HCT116 (cell line): ENCODE results near the gene CIZ1. TPM values are rescaled to one million over a fixed set of nuclear protein-coding genes. Genes with fewer than 3 reads are reported as not detected.

Experiments
- ATAC-seq: fragments of 200-7000 bp; cut with Tn5 transposase; 2 replicates; pipeline ENCODE4 v1.9.1; 2020; ENCODE audit warnings: mild to moderate bottlenecking, moderate library complexity
- BruUV-seq: library from RNA; stranded (reverse); fragments of 400-500 nt; replicated peaks from 2 replicates; lab custom pipeline; 2021; lab: Mats Ljungman, UMichigan
- CTCF ChIA-PET: fragments of 300-600 bp; sonication (Branson Sonifier 250); formaldehyde crosslinking; loops from one replicate; lab custom pipeline; 2021; ENCODE audit warnings: antibody characterized with exemption; lab: Charles Lee
- POLR2A ChIA-PET: fragments of 300-600, 350-600 bp; sonication (Branson Sonifier 250); formaldehyde crosslinking; loops from one replicate; lab custom pipeline; 2021; ENCODE audit warnings: antibody characterized with exemption; lab: Charles Lee
- RAD21 ChIA-PET, 2 experiments: fragments of 300-600 bp; sonication (Branson Sonifier 250); formaldehyde crosslinking; loops; one replicate each; lab custom pipeline; 2023; ENCODE audit warnings: low total read pairs in 2 of 2; ENCODE audit not compliant: uncharacterized antibody in 2 of 2, unreplicated experiment in 2 of 2, low non-redundant PET in 1 of 2; lab: Charles Lee
- DNase-seq: peaks from one replicate; pipeline ENCODE4 v3.0.0-alpha.2; 2010; ENCODE audit warnings: low read depth, low spot score
- H2AFZ ChIP-seq: fragments of 200-600 bp; shearing (Covaris generic), sonication (generic); 2 replicates; pipeline ENCODE4 v1.6.1; 2017; ENCODE audit warnings: low read depth, mixed run types, mixed read lengths, antibody characterized with exemption, low read length; ENCODE audit not compliant: poor library complexity, severe bottlenecking
- H3K27ac ChIP-seq: 2 replicates; pipeline ENCODE4 v1.5.1; 2012; ENCODE audit warnings: low read depth, low read length
- H3K27me3 ChIP-seq: fragments of 200-600 bp; sonication (generic); 2 replicates; pipeline ENCODE4 v1.6.1; 2016; ENCODE audit warnings: mixed run types, low read length, mixed read lengths; ENCODE audit not compliant: insufficient read depth
- H3K36me3 ChIP-seq, 2 experiments: fragments of 200-500 bp in 1 of 2; fragments of 200-600 bp in 1 of 2; sonication (Bioruptor generic) in 1 of 2; sonication (generic) in 1 of 2; 2 replicates each; pipeline versions ENCODE4 v1.5.1 to v1.6.1; 2014 to 2016; ENCODE audit warnings: low read length in 2 of 2, inconsistent platforms in 1 of 2, mixed read lengths in 1 of 2, mixed run types in 1 of 2; ENCODE audit not compliant: insufficient read depth in 2 of 2, control insufficient read depth in 1 of 2
- H3K4me1 ChIP-seq, 2 experiments: fragments of 200-600 bp in 1 of 2; sonication (generic) in 1 of 2; 2 replicates each; pipeline versions ENCODE4 v1.5.1 to v1.6.1; 2012 to 2017; ENCODE audit warnings: low read length in 2 of 2, inconsistent platforms in 1 of 2, mild to moderate bottlenecking in 1 of 2, mixed read lengths in 1 of 2, mixed run types in 1 of 2, moderate library complexity in 1 of 2; ENCODE audit not compliant: insufficient read depth in 2 of 2, control insufficient read depth in 1 of 2
- H3K4me2 ChIP-seq: fragments of 200-600 bp; sonication (generic); 2 replicates; pipeline ENCODE4 v1.6.1; 2017; ENCODE audit warnings: mixed run types, low read length, mixed read lengths
- H3K4me3 ChIP-seq, 2 experiments: fragments of 200-600 bp in 1 of 2; sonication (generic) in 1 of 2; replicated peaks in 1 of 2; 2 replicates each; pipeline ENCODE4 v1.5.1; 2011 to 2016; ENCODE audit warnings: low read length in 2 of 2, control low read depth in 1 of 2, low read depth in 1 of 2, mild to moderate bottlenecking in 1 of 2, mixed read lengths in 1 of 2, mixed run types in 1 of 2
- H3K79me2 ChIP-seq: fragments of 200-600 bp; sonication (generic); 2 replicates; pipeline ENCODE4 v1.6.1; 2017; ENCODE audit warnings: mild to moderate bottlenecking, mixed run types, low read length, moderate library complexity, mixed read lengths; ENCODE audit not compliant: insufficient read depth
- H3K9ac ChIP-seq: fragments of 200-600 bp; sonication (generic); 2 replicates; pipeline ENCODE4 v1.6.1; 2016; ENCODE audit warnings: low read length, mixed read lengths
- H3K9me2 ChIP-seq: fragments of 200-600 bp; sonication (generic), shearing (Covaris generic); 2 replicates; pipeline ENCODE4 v1.6.1; 2017; ENCODE audit warnings: mixed run types, mild to moderate bottlenecking, moderate library complexity; ENCODE audit not compliant: insufficient read depth
- H3K9me3 ChIP-seq, 2 experiments: fragments of 200-500 bp in 1 of 2; fragments of 200-600 bp in 1 of 2; sonication (Bioruptor generic) in 1 of 2; sonication (generic) in 1 of 2; 2 replicates each; pipeline ENCODE4 v1.6.1; 2014 to 2017; ENCODE audit warnings: low read length in 2 of 2, mixed read lengths in 2 of 2, inconsistent platforms in 1 of 2, low read depth in 1 of 2, mild to moderate bottlenecking in 1 of 2, mixed run types in 1 of 2, moderate library complexity in 1 of 2; ENCODE audit not compliant: control insufficient read depth in 1 of 2, insufficient read depth in 1 of 2
- H4K20me1 ChIP-seq: fragments of 200-600 bp; sonication (generic), shearing (Covaris generic); 2 replicates; pipeline ENCODE4 v1.6.1; 2017; ENCODE audit warnings: mixed run types, mild to moderate bottlenecking, moderate library complexity; ENCODE audit not compliant: insufficient read depth
- CBX3 ChIP-seq: IDR thresholded peaks from 2 replicates; pipeline ENCODE4 v1.6.1; 2012; ENCODE audit warnings: low read depth
- POLR2AphosphoS5 ChIP-seq: IDR thresholded peaks from 2 replicates; pipeline ENCODE4 v1.6.1; 2011; ENCODE audit warnings: mild to moderate bottlenecking, low read depth, low read length, moderate library complexity
- TCF7L2 ChIP-seq: IDR thresholded peaks from 2 replicates; pipeline ENCODE4 v1.7.0; 2011; ENCODE audit warnings: borderline replicate concordance, inconsistent platforms; ENCODE audit not compliant: insufficient read depth, insufficient read length; ENCODE audit errors: extremely low read depth
- intact Hi-C: fragments of 100-400 bp; cut with micrococcal nuclease; formaldehyde crosslinking; loops from 2 replicates; pipeline ENCODE4 v1.10.0; 2022
- total RNA-seq: library from RNA; stranded (reverse); gene quantifications from one replicate; pipeline ENCODE4 v1.2.1, GENCODE V29; 2021; ENCODE audit not compliant: unreplicated experiment
- TF ChIP-seq, protein P1 (sequence below), 3 experiments: fragments of 200-600 bp in 1 of 3; sonication (generic) in 1 of 3; IDR thresholded peaks in 2 of 3; conservative IDR thresholded peaks in 1 of 3; 2 replicates each; pipeline ENCODE4 v1.5.1; 2012 to 2017; ENCODE audit warnings: low read depth in 2 of 3, low read length in 2 of 3, antibody characterized with exemption in 1 of 3, borderline replicate concordance in 1 of 3, control low read depth in 1 of 3, mild to moderate bottlenecking in 1 of 3, mixed read lengths in 1 of 3, mixed run types in 1 of 3, moderate library complexity in 1 of 3; ENCODE audit not compliant: insufficient read depth in 1 of 3

CIZ1 gene
- total RNA-seq, 1 experiment from 2014 or later = 144 TPM

DNA sequence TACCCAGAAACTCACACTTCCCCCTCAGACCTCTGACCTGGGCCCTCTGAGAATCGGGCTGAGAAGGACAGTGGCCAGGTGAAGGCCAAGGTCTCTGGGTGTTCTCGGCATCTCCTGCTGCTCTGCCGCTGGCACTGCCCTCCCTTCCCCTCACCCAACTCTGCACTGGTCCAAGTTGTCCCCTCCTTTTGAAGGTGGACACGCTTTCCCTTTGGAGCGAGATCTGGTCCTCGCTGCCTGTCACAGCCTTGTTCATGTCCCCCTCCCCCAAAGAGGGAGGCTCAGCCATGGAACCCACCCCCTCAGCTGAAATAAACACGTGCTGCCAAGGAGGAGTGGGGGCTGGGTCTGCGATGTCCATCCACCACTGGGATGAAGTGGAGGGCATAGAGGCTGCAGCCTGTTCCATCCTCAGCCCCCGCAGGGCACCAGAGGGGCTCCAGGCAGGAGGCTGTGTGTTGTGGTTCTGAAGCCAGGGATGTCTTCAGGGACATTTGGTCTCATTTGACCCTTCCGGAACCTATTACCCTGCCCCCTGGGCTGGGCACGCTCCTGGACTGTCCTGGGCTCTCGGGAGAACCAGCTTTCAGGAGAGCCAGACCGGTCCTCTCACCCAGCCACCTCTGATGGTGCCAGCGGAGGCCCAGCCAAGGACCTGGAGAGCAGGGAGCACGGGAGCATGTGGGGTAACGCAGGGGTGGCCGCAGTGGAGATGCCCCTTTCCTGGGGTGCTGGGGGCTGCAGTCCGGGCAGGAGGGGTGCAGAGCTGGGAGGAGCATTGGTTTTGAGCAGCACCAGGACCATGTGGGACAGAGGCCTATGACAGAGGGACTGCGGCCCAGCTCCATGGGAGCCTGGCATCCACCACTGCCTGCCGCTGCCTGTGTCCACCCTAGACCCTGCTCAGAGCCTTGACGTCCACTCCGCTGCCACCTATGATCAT lies 46.9 kb downstream of the CIZ1 start:
- no peaks in the 10 kb centered on the region for H3K27me3 ChIP-seq
- no peaks in the 10 kb centered on the region for H4K20me1 ChIP-seq
- H3K9me2 ChIP-seq = no peaks in the 10 kb centered on the region
- no peak overlapping the region for H3K27ac ChIP-seq
- no peaks in the 10 kb centered on the region for H3K9me3 ChIP-seq
- no peak overlapping the region for H3K9ac ChIP-seq
- ATAC-seq = no peak
- no peaks in the 10 kb centered on the region for H3K79me2 ChIP-seq
- H2AFZ ChIP-seq = no peak overlapping the region
- no peak overlapping the region for H3K4me2 ChIP-seq
- no TSS peak for BruUV-seq
- no peak for DNase-seq
- no peaks in the 10 kb centered on the region for H3K36me3 ChIP-seq
- peaks cover 2 to 18% of the 10 kb centered on the region in 2 experiments; a peak in 3 of 4 replicates for H3K4me1 ChIP-seq
- RAD21 ChIA-PET = no interaction called here
- POLR2A ChIA-PET = no interaction called here
- intact Hi-C loops = no loop called here
- CTCF ChIA-PET = no interaction called here
- TF ChIP-seq, protein P1, sequence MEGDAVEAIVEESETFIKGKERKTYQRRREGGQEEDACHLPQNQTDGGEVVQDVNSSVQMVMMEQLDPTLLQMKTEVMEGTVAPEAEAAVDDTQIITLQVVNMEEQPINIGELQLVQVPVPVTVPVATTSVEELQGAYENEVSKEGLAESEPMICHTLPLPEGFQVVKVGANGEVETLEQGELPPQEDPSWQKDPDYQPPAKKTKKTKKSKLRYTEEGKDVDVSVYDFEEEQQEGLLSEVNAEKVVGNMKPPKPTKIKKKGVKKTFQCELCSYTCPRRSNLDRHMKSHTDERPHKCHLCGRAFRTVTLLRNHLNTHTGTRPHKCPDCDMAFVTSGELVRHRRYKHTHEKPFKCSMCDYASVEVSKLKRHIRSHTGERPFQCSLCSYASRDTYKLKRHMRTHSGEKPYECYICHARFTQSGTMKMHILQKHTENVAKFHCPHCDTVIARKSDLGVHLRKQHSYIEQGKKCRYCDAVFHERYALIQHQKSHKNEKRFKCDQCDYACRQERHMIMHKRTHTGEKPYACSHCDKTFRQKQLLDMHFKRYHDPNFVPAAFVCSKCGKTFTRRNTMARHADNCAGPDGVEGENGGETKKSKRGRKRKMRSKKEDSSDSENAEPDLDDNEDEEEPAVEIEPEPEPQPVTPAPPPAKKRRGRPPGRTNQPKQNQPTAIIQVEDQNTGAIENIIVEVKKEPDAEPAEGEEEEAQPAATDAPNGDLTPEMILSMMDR (IDR thresholded peaks at IDR 0.05 in 2 of 3, conservative IDR thresholded peaks at IDR 0.05 in 1 of 3; ENCODE audit: borderline replicate concordance in 1 of 3, insufficient read depth in 1 of 3, low read depth in 2 of 3, low read length in 2 of 3) = no peak
- no peak for TF ChIP-seq TCF7L2
- no peak for TF ChIP-seq POLR2AphosphoS5
- no peak for TF ChIP-seq CBX3
- H3K4me3 ChIP-seq = no peak overlapping the region
